ENCODE measurements around the gene KANSL1.
"Not testable (repeated sequence)": the region's sequence is repeated elsewhere in the genome, so short reads cannot be mapped to it uniquely, and the experiment has no call there.

The KANSL1 gene

DNA sequence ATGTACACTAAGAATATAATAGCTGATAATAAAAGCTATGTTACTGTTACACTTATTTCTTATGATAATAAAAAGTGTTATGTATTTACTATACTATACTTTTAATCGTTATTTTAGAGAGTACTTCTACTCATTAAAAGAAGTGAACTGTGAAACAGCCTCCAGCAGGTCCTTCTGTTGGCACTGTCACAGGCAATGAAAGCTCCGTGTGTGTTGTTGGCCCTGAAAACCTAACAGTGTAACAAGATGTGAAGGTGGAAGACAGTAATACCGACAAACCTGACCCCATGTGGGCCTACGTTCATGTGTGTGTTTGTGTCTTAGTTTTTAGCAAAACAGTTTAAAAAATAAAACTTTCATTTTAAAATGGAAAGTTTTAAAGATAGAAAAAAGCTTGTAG, 102.4 kb downstream of the KANSL1 start:
- TF ChIP-seq, protein P1, sequence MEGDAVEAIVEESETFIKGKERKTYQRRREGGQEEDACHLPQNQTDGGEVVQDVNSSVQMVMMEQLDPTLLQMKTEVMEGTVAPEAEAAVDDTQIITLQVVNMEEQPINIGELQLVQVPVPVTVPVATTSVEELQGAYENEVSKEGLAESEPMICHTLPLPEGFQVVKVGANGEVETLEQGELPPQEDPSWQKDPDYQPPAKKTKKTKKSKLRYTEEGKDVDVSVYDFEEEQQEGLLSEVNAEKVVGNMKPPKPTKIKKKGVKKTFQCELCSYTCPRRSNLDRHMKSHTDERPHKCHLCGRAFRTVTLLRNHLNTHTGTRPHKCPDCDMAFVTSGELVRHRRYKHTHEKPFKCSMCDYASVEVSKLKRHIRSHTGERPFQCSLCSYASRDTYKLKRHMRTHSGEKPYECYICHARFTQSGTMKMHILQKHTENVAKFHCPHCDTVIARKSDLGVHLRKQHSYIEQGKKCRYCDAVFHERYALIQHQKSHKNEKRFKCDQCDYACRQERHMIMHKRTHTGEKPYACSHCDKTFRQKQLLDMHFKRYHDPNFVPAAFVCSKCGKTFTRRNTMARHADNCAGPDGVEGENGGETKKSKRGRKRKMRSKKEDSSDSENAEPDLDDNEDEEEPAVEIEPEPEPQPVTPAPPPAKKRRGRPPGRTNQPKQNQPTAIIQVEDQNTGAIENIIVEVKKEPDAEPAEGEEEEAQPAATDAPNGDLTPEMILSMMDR (conservative IDR thresholded peaks at IDR 0.05; ENCODE audit: control insufficient read depth, insufficient read depth, low read depth, low read length): no peak
- no peak for DNase-seq (ENCODE audit: low read depth)
- no peak overlapping the region for H3K4me3 ChIP-seq (ENCODE audit: control insufficient read depth, low read depth, low read length)

DNA sequence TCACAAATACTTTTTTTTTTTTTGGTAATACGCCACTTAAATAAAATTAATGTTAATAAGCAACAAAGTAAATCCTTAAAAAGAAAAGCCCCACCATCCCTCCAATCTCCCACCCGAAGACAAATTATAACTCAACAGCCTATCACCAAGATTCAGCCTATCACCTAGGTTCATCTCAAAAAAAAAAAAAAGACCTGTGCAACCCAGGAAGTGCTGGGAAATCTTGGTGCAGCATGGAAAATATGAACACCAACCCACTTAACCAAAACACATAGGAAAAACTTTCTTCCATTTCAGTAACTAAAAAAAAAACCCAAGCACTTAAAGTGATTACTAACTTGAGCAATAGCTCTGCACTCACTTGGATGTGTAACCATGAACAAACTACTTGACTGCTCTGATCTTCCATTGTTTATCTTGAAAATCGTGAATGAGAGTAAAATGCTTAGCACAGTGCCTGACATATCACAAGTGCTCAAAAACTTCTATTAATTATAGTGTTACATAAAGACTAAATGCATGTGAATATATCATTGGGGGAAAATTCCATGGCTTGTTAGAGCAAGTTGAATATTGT, 103.8 kb downstream of the KANSL1 start:
- no peak for DNase-seq (ENCODE audit: low read depth)
- no peak overlapping the region for H3K4me3 ChIP-seq (ENCODE audit: control insufficient read depth, low read depth, low read length)
- TF ChIP-seq, protein P1 (conservative IDR thresholded peaks at IDR 0.05; ENCODE audit: control insufficient read depth, insufficient read depth, low read depth, low read length): no peak

DNA sequence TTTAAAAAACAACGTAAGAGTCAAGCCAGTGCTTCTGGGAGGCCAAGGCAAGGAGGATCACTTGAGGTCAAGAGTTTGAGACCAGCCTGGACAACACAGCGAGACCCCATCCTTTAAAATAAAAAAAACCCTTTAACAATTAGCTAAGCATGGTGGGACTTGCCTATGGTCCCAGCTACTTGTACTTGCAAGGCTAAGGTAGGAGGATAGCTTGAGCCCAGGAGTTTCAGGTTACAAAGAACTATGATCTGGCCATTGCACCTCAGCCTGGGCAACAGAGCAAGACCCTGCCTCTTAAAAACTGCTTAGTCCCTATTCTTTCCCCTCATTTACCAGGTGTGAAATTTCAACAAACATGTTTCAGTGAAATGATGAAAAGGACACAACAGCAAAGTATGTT, 104.6 kb downstream of the KANSL1 start:
- TF ChIP-seq, protein P1 (conservative IDR thresholded peaks at IDR 0.05; ENCODE audit: control insufficient read depth, insufficient read depth, low read depth, low read length): no peak
- no peak overlapping the region for H3K4me3 ChIP-seq (ENCODE audit: control insufficient read depth, low read depth, low read length)
- DNase-seq (ENCODE audit: low read depth): no peak

DNA sequence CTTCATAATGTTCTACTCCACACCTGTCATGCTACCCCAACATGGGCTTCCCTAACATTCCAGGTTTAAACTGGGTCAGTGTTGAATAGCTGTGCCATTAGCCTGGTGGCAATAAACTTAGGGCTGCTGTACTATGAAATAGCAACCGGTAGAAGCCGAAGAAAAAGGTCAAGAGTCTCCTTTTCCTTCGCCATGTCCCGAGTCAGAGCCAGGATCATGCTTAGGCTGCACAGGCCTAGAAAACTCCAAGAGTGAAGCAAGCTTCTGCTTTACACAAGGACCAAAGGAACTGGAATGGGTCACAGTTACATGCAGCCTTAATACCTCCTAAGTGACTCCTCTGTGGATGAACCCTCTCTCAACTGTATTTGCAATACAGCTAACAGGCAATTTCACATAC, 105.4 kb downstream of the KANSL1 start:
- not testable (repeated sequence) for DNase-seq (ENCODE audit: low read depth); H3K4me3 ChIP-seq (ENCODE audit: control insufficient read depth, low read depth, low read length)

DNA sequence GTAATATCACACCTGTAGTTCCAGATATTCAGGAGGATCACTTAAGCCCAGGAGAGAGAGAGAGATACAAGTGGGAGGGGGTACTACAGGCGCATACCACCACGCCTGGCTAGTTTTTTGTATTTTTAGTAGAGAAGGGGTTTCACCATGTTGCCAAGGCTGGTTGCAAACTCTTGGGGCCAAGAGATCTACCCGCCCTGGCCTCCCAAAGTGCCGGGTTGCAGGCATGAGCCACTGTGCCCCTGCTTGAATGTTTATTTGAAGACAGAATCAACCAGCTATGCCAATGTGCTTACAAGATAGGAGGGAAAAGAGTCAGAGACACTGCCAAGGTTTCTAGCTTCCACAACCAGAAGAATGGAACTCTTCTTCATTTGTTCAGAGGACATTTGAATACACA, 106.4 kb downstream of the KANSL1 start:
- DNase-seq (ENCODE audit: low read depth): no peak
- TF ChIP-seq, protein P1 (conservative IDR thresholded peaks at IDR 0.05; ENCODE audit: control insufficient read depth, insufficient read depth, low read depth, low read length): no peak
- no peak overlapping the region for H3K4me3 ChIP-seq (ENCODE audit: control insufficient read depth, low read depth, low read length)

DNA sequence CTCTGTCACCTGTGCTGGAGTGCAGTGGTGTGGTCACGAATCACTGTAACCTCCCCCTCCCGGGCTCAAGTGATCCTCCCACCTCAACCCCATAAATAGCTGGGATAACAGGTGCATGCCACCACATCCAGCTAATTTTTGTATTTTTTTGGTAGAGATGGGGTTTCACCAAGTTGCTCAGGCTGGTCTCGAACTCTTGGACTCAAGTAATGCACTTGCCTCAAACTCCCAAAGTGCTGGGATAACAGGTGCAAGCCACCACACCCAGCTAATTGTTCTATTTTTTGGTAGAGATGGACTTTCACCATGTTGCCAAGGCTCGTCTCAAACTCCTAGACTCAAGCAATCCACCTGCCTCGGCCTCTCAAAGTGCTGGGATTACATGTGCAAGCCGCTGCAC, 107.7 kb downstream of the KANSL1 start:
- no peak for DNase-seq (ENCODE audit: low read depth)
- TF ChIP-seq, protein P1 (conservative IDR thresholded peaks at IDR 0.05; ENCODE audit: control insufficient read depth, insufficient read depth, low read depth, low read length): no peak
- H3K4me3 ChIP-seq (ENCODE audit: control insufficient read depth, low read depth, low read length): no peak overlapping the region

DNA sequence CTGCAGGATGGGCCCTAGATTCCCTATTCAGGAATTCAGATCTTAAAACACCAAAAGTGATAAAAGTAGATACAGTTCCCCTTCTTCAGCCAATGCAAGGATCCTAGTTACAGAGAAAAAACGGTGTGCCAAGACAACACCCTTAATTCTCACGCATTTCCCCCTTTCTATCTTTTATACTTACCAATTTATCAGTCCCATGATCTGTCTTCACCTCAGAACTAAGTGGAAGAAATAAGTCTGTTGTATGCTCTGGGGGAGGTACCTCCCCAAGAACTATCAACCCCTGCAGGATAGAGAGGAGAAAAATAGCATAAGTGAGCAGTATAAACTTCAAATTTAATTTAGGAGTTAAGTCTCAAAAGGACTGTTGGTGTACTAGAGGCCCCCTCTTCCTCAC, 111.0 kb downstream of the KANSL1 start:
- DNase-seq (ENCODE audit: low read depth): no peak
- no peak overlapping the region for H3K4me3 ChIP-seq (ENCODE audit: control insufficient read depth, low read depth, low read length)
- TF ChIP-seq, protein P1 (conservative IDR thresholded peaks at IDR 0.05; ENCODE audit: control insufficient read depth, insufficient read depth, low read depth, low read length): no peak

Data from fibroblast of mammary gland (primary cell).